ENCODE results near the gene PCSK6.

PCSK6 gene

GRCh38 chr15:101390462-101390861 is 99.0 kb downstream of the PCSK6 start:
- ChIA-PET POLR2A (ENCODE audit: low non-redundant PET) (no interaction called here), CTCF (interaction anchor here (1.1 kb wide), 1 partner anchor 24 kb away, joined by 5 read pairs; no protein-coding TSS in a partner anchor)
- H3K27ac ChIP-seq, result no peak overlapping the region
- TF ChIP-seq, protein P1, sequence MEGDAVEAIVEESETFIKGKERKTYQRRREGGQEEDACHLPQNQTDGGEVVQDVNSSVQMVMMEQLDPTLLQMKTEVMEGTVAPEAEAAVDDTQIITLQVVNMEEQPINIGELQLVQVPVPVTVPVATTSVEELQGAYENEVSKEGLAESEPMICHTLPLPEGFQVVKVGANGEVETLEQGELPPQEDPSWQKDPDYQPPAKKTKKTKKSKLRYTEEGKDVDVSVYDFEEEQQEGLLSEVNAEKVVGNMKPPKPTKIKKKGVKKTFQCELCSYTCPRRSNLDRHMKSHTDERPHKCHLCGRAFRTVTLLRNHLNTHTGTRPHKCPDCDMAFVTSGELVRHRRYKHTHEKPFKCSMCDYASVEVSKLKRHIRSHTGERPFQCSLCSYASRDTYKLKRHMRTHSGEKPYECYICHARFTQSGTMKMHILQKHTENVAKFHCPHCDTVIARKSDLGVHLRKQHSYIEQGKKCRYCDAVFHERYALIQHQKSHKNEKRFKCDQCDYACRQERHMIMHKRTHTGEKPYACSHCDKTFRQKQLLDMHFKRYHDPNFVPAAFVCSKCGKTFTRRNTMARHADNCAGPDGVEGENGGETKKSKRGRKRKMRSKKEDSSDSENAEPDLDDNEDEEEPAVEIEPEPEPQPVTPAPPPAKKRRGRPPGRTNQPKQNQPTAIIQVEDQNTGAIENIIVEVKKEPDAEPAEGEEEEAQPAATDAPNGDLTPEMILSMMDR (conservative IDR thresholded peaks at IDR 0.05; ENCODE audit: low read depth), result no peak
- DNase-seq (ENCODE audit: low spot score), result no peak

DNA sequence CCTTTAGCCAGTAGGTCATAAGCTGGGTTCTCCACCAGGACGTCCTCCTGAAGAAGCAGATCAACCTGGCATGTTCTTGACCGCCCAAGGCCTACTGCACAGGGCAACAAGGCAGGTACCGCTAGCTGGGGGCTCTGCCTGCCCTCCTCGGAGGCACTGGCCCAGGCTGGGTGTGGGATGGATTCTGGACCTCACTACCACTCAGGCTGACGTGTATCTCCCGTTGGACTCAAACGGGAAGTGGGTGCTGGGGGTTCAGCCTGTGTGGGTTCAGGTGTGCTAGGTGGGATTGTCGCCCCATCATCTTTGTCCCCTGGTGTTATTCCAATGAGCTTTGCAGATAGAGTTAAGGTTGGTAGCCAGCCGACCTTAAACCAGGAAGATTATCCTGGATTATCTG is 99.4 kb downstream of the PCSK6 start:
- H3K27ac ChIP-seq, result no peak overlapping the region
- DNase-seq (ENCODE audit: low spot score), result no peak
- ChIA-PET POLR2A (ENCODE audit: low non-redundant PET) (no interaction called here), CTCF (no interaction called here)
- TF ChIP-seq, protein P1 (conservative IDR thresholded peaks at IDR 0.05; ENCODE audit: low read depth), result no peak

GRCh38 chr15:101389362-101389761 is 100.1 kb downstream of the PCSK6 start:
- CTCF ChIA-PET, result interaction anchor here (0.7 kb wide), 1 partner anchor 44 kb away, joined by 3 read pairs; no protein-coding TSS in a partner anchor
- DNase-seq (ENCODE audit: low spot score), result no peak
- POLR2A ChIA-PET (ENCODE audit: low non-redundant PET), result no interaction called here
- no peak overlapping the region for H3K27ac ChIP-seq
- TF ChIP-seq, protein P1 (conservative IDR thresholded peaks at IDR 0.05; ENCODE audit: low read depth), result no peak

GRCh38 chr15:101388046-101388445 is 101.5 kb downstream of the PCSK6 start:
- POLR2A ChIA-PET (ENCODE audit: low non-redundant PET), result no interaction called here
- CTCF ChIA-PET, result no interaction called here
- TF ChIP-seq, protein P1 (conservative IDR thresholded peaks at IDR 0.05; ENCODE audit: low read depth), result no peak
- no peak overlapping the region for H3K27ac ChIP-seq
- no peak for DNase-seq (ENCODE audit: low spot score)

DNA sequence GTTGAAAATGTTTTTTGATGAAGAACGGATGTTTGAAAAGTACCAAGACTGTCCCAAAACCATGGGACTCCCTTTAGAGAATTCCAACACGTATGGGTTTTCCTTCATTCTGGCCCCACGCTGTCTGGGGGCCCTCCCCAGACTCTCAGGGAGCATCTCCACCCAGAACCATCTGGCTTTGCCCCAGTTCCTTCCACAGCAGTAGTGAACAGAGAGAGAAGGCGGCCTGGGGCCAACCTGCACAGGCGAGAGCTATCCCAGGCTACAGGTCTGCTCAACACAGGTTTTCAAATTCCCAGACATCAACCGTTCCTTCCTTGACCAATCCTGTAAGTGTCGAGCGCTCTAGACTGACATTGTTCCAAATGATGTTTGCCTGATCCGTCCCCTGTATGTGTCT is 101.9 kb downstream of the PCSK6 start:
- TF ChIP-seq, protein P1 (conservative IDR thresholded peaks at IDR 0.05; ENCODE audit: low read depth), result no peak
- no peak for DNase-seq (ENCODE audit: low spot score)
- H3K27ac ChIP-seq, result no peak overlapping the region
- CTCF ChIA-PET, result no interaction called here
- POLR2A ChIA-PET (ENCODE audit: low non-redundant PET), result no interaction called here

- no peak for DNase-seq (ENCODE audit: low spot score)
- TF ChIP-seq, protein P1 (conservative IDR thresholded peaks at IDR 0.05; ENCODE audit: low read depth), result no peak
- ChIA-PET POLR2A (ENCODE audit: low non-redundant PET) (no interaction called here), CTCF (no interaction called here)
- H3K27ac ChIP-seq, result no peak overlapping the region
Measured at GRCh38 chr15:101386967-101387366, 102.5 kb downstream of the PCSK6 start.

DNA sequence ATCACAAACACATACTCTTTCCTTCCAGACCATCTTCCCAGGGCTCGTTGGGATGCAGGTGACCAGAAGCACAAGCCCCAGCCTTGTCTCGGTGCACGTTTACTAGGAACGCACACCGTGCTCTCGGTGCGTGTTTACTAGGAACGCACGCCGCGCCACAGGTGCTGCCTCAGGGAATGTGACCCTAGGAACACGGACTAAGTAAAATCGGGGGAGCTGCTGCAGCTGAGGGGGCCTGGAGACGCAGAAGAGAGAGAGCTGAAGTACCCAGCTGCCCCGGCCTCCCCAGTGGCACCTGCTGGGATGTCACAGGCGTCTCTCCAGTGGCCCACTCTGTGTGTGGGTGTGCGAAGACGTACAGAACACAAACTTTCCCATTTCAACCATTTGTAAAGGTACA is 103.5 kb downstream of the PCSK6 start:
- DNase-seq (ENCODE audit: low spot score), result no peak
- ChIA-PET POLR2A (ENCODE audit: low non-redundant PET) (no interaction called here), CTCF (interaction anchor here (0.6 kb wide), 1 partner anchor 128 kb away, joined by 3 read pairs; no protein-coding TSS in a partner anchor)
- TF ChIP-seq, protein P1 (conservative IDR thresholded peaks at IDR 0.05; ENCODE audit: low read depth), result no peak
- H3K27ac ChIP-seq, result no peak overlapping the region
